Osteocyte (in vitro differentiated cells): ENCODE measurements around the gene CUBN. TPM values are rescaled to one million over a fixed set of nuclear protein-coding genes. Genes with fewer than 3 reads are reported as not detected.
A peak's percentile ranks its signal among the peaks of the same experiment; 100 is the strongest.

Source experiments
- DNase-seq: peaks from one replicate; pipeline ENCODE4 v3.0.0; 2021; ENCODE audit warnings: mixed read lengths; ENCODE audit not compliant: unreplicated experiment; ENCODE audit errors: extremely low spot score
- H3K27ac Mint-ChIP-seq: one replicate; pipeline ENCODE4 v1.8.0; 2021; ENCODE audit warnings: mild to moderate bottlenecking, mixed read lengths; ENCODE audit not compliant: unreplicated experiment
- H3K27me3 Mint-ChIP-seq: one replicate; pipeline ENCODE4 v1.8.0; 2021; ENCODE audit warnings: mixed read lengths; ENCODE audit not compliant: unreplicated experiment
- H3K36me3 Mint-ChIP-seq: one replicate; pipeline ENCODE4 v1.8.0; 2021; ENCODE audit warnings: mixed read lengths; ENCODE audit not compliant: unreplicated experiment
- H3K4me1 Mint-ChIP-seq: one replicate; pipeline ENCODE4 v1.8.0; 2021; ENCODE audit warnings: mixed read lengths; ENCODE audit not compliant: unreplicated experiment
- H3K4me3 Mint-ChIP-seq: one replicate; pipeline ENCODE4 v1.8.0; 2021; ENCODE audit warnings: mild to moderate bottlenecking, moderate library complexity, mixed read lengths; ENCODE audit not compliant: unreplicated experiment
- H3K9me3 Mint-ChIP-seq: one replicate; pipeline ENCODE4 v1.8.0; 2021; ENCODE audit warnings: mixed read lengths; ENCODE audit not compliant: unreplicated experiment
- CTCF ChIP-seq: fragments of 200-600 bp; sonication (generic); IDR thresholded peaks from 2 replicates; pipeline ENCODE4 v1.5.0; 2021; ENCODE audit warnings: antibody characterized with exemption, mild to moderate bottlenecking, moderate library complexity
- total RNA-seq: library from RNA; stranded (reverse); gene quantifications from 2 replicates; pipeline ENCODE4 v1.2.1, GENCODE V29; 2021

The CUBN gene
- total RNA-seq, 1 donor from 2014 or later, result 1.4 TPM

- TF ChIP-seq CTCF, result no peak
- Mint-ChIP-seq H3K27ac (peak overlapping the region; percentile 94), H3K9me3 (no peaks in the 10 kb centered on the region), H3K27me3 (no peaks in the 10 kb centered on the region), H3K36me3 (no peaks in the 10 kb centered on the region), H3K4me3 (peak overlapping the region; percentile 55), H3K4me1 (peaks cover 42% of the 10 kb centered on the region)
- DNase-seq, result no peak
Observed at GRCh38 chr10:16966991-16967865, 162.4 kb downstream of the CUBN start.

GRCh38 chr10:16965740-16966447 is 163.7 kb downstream of the CUBN start:
- DNase-seq, result no peak
- Mint-ChIP-seq H3K36me3 (no peaks in the 10 kb centered on the region), H3K4me3 (no peak overlapping the region), H3K9me3 (no peaks in the 10 kb centered on the region), H3K4me1 (peaks cover 42% of the 10 kb centered on the region), H3K27me3 (no peaks in the 10 kb centered on the region), H3K27ac (peak overlapping the region; percentile 94)
- TF ChIP-seq CTCF, result no peak

- H3K27ac Mint-ChIP-seq, result no peak overlapping the region
- no peaks in the 10 kb centered on the region for H3K27me3 Mint-ChIP-seq
- H3K4me3 Mint-ChIP-seq, result no peak overlapping the region
- DNase-seq, result no peak
- H3K36me3 Mint-ChIP-seq, result no peaks in the 10 kb centered on the region
- no peak for TF ChIP-seq CTCF
- no peaks in the 10 kb centered on the region for H3K9me3 Mint-ChIP-seq
- peaks cover 42% of the 10 kb centered on the region for H3K4me1 Mint-ChIP-seq
Observed at GRCh38 chr10:16965344-16965616, 164.3 kb downstream of the CUBN start.

GRCh38 chr10:16964576-16965343 is 164.9 kb downstream of the CUBN start:
- no peak overlapping the region for H3K4me3 Mint-ChIP-seq
- no peak for TF ChIP-seq CTCF
- no peak overlapping the region for H3K27ac Mint-ChIP-seq
- H3K9me3 Mint-ChIP-seq, result no peaks in the 10 kb centered on the region
- H3K4me1 Mint-ChIP-seq, result peaks cover 42% of the 10 kb centered on the region
- no peaks in the 10 kb centered on the region for H3K27me3 Mint-ChIP-seq
- no peaks in the 10 kb centered on the region for H3K36me3 Mint-ChIP-seq
- DNase-seq, result no peak

GRCh38 chr10:16960551-16960950 is 169.1 kb downstream of the CUBN start:
- H3K27ac Mint-ChIP-seq, result no peak overlapping the region
- H3K36me3 Mint-ChIP-seq, result no peaks in the 10 kb centered on the region
- no peak overlapping the region for H3K4me3 Mint-ChIP-seq

More at GRCh38 chr10:16960551-16960950, 169.1 kb downstream of the CUBN start:
- no peaks in the 10 kb centered on the region for H3K9me3 Mint-ChIP-seq
- H3K4me1 Mint-ChIP-seq, result peaks cover 1% of the 10 kb centered on the region
- no peak for DNase-seq
- no peaks in the 10 kb centered on the region for H3K27me3 Mint-ChIP-seq
- TF ChIP-seq CTCF, result no peak
